Kidney (tissue), 14 donors: ENCODE results near the gene ZC3H8. TPM values are rescaled to one million over a fixed set of nuclear protein-coding genes. Genes with fewer than 3 reads are reported as not detected.

Experiments
- DNase-seq, 5 donors: peaks; one replicate each; pipeline ENCODE4 v3.0.0-alpha.2; 2013 to 2020
- FAIRE-seq: peaks from 2 replicates; lab custom pipeline; 2012; peaks lifted over from hg19 to GRCh38; lab: Jason Lieb, UNC
- H3K27ac ChIP-seq, 2 donors: one replicate each; pipeline ENCODE4 v1.7.0; 2013; ENCODE audit warnings: low read depth in 2 of 2, low read length in 2 of 2, inconsistent platforms in 1 of 2
- H3K27me3 ChIP-seq: one replicate; pipeline ENCODE4 v1.7.1; 2013; ENCODE audit warnings: low read length, inconsistent platforms; ENCODE audit not compliant: control insufficient read depth, insufficient read depth
- H3K36me3 ChIP-seq, 3 donors: one replicate each; pipeline versions ENCODE4 v1.7.0 to v1.7.1; 2013; ENCODE audit warnings: low read length in 3 of 3, control low read depth in 1 of 3, inconsistent platforms in 1 of 3; ENCODE audit not compliant: insufficient read depth in 3 of 3, control insufficient read depth in 2 of 3
- H3K4me1 ChIP-seq, 3 donors: one replicate each; pipeline versions ENCODE4 v1.7.0 to v1.7.1; 2013; ENCODE audit warnings: low read length in 3 of 3, inconsistent platforms in 1 of 3, low read depth in 1 of 3; ENCODE audit not compliant: control insufficient read depth in 2 of 3, insufficient read depth in 2 of 3
- H3K4me3 ChIP-seq, 3 donors: one replicate each; pipeline versions ENCODE4 v1.7.0 to v1.8.1; 2013; ENCODE audit warnings: low read length in 3 of 3, control low read depth in 1 of 3, inconsistent platforms in 1 of 3
- H3K9ac ChIP-seq, 3 donors: one replicate each; pipeline versions ENCODE4 v1.7.0 to v1.7.1; 2013; ENCODE audit warnings: low read length in 3 of 3, control low read depth in 1 of 3, inconsistent platforms in 1 of 3
- H3K9me3 ChIP-seq, 3 donors: one replicate each; pipeline versions ENCODE4 v1.7.0 to v1.7.1; 2013; ENCODE audit warnings: low read length in 3 of 3, control low read depth in 1 of 3, inconsistent platforms in 1 of 3; ENCODE audit not compliant: control insufficient read depth in 2 of 3, insufficient read depth in 1 of 3
- CTCF ChIP-seq: IDR thresholded peaks from 3 replicates; pipeline ENCODE4 v1.5.1; 2012; ENCODE audit warnings: mild to moderate bottlenecking, moderate library complexity, borderline replicate concordance; ENCODE audit not compliant: insufficient read depth; ENCODE audit errors: extremely low read depth
- intact Hi-C: fragments of 100-400 bp; cut with DNase I; formaldehyde crosslinking; loops from one replicate; pipeline ENCODE4 v1.11.1; 2022
- polyA plus RNA-seq: library from polyadenylated mRNA; stranded (reverse); fragments of 350-450 nt; fragmentation: Illumina TruSeq; extraction: RNeasy Lipid Tissue Mini Kit (QIAGEN cat#74804); gene quantifications from one replicate; pipeline ENCODE4 v1.2.3, GENCODE V29; 2014; ENCODE audit warnings: low read depth, low replicate concordance; ENCODE audit not compliant: insufficient read depth
- total RNA-seq: library from RNA; stranded (reverse); fragmentation: NEBNext Ultra II Directional; extraction: Animal tissue kit (Norgen Biotek cat#: 25700); gene quantifications from one replicate; pipeline ENCODE4 v1.2.1, GENCODE V29; 2021
- donor health status: control.
- donor health status: control.
- donor health status: control.
- donor health status: control.
- donor health status: control.
- donor health status: DM: yes; HTN: yes; CAD: no.
- donor health status: Normal renal cell carcinoma (clear cell type).

The ZC3H8 gene
- total and polyA plus RNA-seq, 2 donors from 2014 or later = 6.8 to 8.3 TPM

DNA sequence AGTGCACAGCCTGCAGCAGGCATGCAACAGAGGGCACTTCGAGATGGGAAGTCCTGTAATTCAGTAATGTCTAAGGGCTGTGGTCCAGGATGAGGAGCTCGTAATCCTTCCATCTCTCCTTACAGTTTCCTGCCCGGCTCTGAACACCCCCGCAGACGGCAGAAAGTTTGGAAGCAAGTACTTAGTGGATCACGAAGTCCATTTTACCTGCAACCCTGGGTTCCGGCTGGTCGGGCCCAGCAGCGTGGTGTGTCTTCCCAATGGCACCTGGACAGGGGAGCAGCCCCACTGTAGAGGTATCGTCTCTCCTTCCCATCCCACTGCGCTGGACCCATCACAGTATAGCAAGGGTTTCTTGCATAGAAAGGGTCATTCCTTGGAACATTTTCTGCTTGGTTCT is 90.0 kb downstream of the ZC3H8 start:
- Histone ChIP-seq H3K27me3 (no peaks in the 10 kb centered on the region), H3K27ac (no peak overlapping the region), H3K4me3 (no peak overlapping the region), H3K4me1 (no peaks in the 10 kb centered on the region), H3K36me3 (no peaks in the 10 kb centered on the region), H3K9me3 (no peaks in the 10 kb centered on the region), H3K9ac (no peak overlapping the region)
- TF ChIP-seq CTCF = no peak
- intact Hi-C loops = no loop called here
- FAIRE-seq = no peak
- peak in 2 of 5 donors; percentile 20 to 47 for DNase-seq

DNA sequence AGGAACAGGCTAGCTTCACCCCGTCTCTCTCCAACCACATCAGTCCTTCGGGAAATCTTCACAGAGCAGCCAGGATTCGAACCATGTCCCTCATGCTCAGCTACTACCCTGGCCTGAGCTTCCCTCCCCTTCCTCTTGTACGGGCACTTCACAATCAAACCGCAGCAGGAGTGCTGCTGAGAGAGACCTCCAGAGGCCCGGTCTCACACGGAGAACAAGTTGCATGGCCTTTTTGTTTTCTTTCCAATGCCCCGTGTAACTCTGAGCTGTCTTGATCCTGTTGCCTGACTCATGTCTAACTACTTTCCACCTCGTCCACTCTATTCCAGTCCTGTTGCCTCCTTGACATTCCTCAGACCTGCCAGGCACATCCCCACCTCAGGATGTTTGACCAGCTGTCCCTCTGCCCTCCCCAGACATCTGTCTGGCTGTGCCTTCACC is 91.3 kb downstream of the ZC3H8 start:
- FAIRE-seq = no peak
- no peaks in the 10 kb centered on the region for H3K4me1 ChIP-seq
- DNase-seq = peak in 2 of 5 donors; percentile 10 to 16
- no peaks in the 10 kb centered on the region for H3K36me3 ChIP-seq
- H3K9me3 ChIP-seq = no peaks in the 10 kb centered on the region
- intact Hi-C loops = no loop called here
- TF ChIP-seq CTCF = no peak
- H3K9ac ChIP-seq = no peak overlapping the region
- no peak overlapping the region for H3K27ac ChIP-seq
- H3K27me3 ChIP-seq = no peaks in the 10 kb centered on the region
- H3K4me3 ChIP-seq = no peak overlapping the region

DNA sequence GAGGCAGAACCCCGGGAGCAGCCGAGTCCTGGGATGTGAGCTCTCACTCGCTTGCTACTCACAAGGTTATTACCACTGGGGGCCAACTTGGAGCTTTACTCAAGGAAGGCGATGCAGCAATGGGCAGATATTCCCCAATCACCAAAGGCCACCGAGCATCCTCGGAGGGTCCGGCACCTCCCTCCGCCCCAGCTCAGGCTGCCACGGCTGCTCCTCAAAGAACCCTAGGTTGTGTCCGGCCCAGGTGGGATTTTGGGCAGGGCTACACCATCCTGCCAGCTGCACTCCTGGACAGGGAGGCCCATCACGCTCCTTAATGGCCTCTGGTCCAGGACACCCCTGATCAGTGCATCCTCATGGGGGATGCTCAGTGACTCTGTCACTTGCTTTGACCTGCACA is 91.9 kb downstream of the ZC3H8 start:
- Histone ChIP-seq H3K27me3 (no peaks in the 10 kb centered on the region), H3K4me1 (no peaks in the 10 kb centered on the region), H3K4me3 (no peak overlapping the region), H3K36me3 (no peaks in the 10 kb centered on the region), H3K27ac (no peak overlapping the region), H3K9ac (no peak overlapping the region), H3K9me3 (no peaks in the 10 kb centered on the region)
- intact Hi-C loops = no loop called here
- no peak for FAIRE-seq
- DNase-seq = peak in 2 of 5 donors; percentile 16 to 40
- TF ChIP-seq CTCF = no peak

DNA sequence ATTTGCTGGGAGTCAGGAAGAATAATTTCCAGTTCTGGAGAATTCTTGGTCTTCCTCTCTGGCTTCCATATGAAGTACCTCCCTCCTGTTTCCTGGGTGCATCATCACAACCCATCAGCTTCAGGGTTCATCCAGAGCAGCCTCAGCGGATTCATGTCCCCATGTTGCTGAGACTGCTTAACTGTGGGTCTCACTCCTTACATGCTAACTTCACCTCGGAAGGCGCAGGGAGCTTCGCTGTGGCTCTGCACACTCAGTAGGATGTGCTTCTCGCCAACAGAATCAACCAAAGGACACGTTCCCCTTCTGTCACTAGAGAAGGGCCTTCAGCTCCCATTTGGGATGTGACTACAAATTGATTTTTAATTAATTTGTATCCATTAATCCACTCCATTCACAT is 92.5 kb downstream of the ZC3H8 start:
- H3K36me3 ChIP-seq = no peaks in the 10 kb centered on the region
- DNase-seq (peak in 1 of 5 donors; percentile 22), FAIRE-seq (no peak)
- no peak overlapping the region for H3K4me3 ChIP-seq
- intact Hi-C loops = no loop called here
- no peak overlapping the region for H3K27ac ChIP-seq
- TF ChIP-seq CTCF = no peak
- H3K4me1 ChIP-seq = no peaks in the 10 kb centered on the region
- H3K9me3 ChIP-seq = no peaks in the 10 kb centered on the region
- H3K27me3 ChIP-seq = no peaks in the 10 kb centered on the region
- H3K9ac ChIP-seq = no peak overlapping the region
